Choroid plexus epithelial cell (primary cell): ENCODE measurements around the gene SH2D1B.

ENCODE experiments used
- DNase-seq: peaks from one replicate; pipeline ENCODE4 v3.0.0-alpha.2; 2010; ENCODE audit warnings: low read depth
- H3K4me3 ChIP-seq: 2 replicates; pipeline ENCODE4 v1.5.1; 2011; ENCODE audit warnings: low read depth, mild to moderate bottlenecking, control low read depth, low read length, moderate library complexity
- CTCF ChIP-seq: conservative IDR thresholded peaks from 2 replicates; pipeline ENCODE4 v1.5.1; 2011; ENCODE audit warnings: low read depth, mild to moderate bottlenecking, control low read depth, inconsistent platforms, low read length, moderate library complexity

SH2D1B gene

GRCh38 chr1:162367772-162368171, 44.2 kb downstream of the SH2D1B start:
- DNase-seq = no peak
- H3K4me3 ChIP-seq = no peak overlapping the region
- no peak for TF ChIP-seq CTCF

GRCh38 chr1:162367073-162367472, 44.9 kb downstream of the SH2D1B start:
- H3K4me3 ChIP-seq = peak overlapping the region; percentile 47
- no peak for DNase-seq

DNA sequence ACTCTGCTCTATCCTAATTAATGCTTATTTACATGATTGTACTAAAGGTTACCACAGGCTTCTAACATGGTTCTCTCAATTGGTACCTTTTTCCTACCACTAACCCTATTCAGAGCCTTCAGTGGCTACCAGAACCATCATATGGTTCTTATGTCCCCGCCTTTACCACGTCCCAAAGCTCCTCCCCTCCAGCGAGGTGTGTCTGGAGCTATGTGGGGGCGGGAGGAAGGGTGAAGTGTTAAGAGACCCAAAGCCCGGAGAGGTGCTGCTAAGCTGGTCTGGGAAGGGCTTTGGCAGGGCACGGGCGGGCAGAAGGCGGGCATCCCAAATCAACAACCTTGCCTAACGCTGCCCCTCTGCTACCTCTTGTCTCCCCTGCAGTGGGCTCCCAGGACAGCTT, 45.3 kb downstream of the SH2D1B start:
- H3K4me3 ChIP-seq = peak overlapping the region; percentile 47
- DNase-seq = no peak
- no peak for TF ChIP-seq CTCF

More at GRCh38 chr1:162367073-162367472, 44.9 kb downstream of the SH2D1B start:
- no peak for TF ChIP-seq CTCF

- no peak overlapping the region for H3K4me3 ChIP-seq
- TF ChIP-seq CTCF = no peak
- DNase-seq = no peak
These were observed 45.8 kb downstream of the SH2D1B start for GRCh38 chr1:162366149-162366548.

DNA sequence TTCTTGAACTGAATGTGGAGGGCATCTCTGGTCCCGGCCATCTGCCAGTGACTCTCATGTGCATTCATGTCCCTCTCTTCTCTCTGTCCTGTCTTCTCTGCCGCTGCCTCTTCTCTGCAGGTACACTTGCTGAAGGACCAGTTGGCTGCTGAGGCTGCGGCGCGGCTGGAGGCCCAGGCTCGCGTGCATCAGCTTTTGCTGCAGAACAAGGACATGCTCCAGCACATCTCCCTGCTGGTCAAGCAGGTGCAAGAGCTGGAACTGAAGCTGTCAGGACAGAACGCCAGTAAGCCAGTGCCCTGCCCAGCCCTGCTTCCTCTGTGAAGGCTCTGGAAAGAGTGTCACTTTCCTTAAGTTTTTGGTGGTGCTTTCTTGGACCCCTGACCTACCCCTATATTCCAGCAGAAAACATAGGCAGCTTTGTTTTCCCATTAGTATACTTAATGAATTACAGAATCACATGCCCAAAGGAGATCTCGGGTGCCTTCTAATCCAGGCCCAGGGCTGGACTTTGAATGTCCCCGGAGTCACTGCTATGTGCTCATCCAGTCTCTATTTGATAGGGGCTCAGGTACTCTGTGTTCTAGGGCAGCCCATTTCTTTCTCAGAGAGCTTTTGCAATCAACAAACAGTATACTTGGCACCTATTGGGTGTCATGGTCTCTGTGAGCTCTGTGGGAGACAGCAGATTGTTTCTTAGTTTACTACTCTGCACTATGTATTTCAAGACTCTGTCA, 46.5 kb downstream of the SH2D1B start:
- TF ChIP-seq CTCF = no peak
- no peak for DNase-seq
- H3K4me3 ChIP-seq = no peak overlapping the region

DNA sequence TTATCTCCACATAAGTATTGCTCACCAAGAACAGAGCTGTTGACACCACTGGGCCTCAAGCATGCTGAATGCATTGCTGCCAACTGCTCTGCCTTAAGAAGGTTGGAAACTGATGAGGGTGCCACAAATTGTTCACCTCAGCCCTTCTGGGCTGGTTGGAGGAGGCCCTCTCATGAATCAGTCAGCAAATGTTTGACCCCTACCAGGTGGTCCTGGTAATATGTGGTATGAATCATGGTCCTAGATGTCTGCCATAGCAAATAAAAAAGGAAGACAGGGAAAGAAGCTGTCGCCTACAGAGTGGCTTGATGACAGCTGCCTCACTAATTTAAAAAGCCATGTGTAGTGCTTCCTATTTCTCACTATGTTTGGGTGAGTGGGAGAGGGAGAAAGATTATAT, 47.4 kb downstream of the SH2D1B start:
- DNase-seq = peak; percentile 30
- no peak for TF ChIP-seq CTCF
- no peak overlapping the region for H3K4me3 ChIP-seq

DNA sequence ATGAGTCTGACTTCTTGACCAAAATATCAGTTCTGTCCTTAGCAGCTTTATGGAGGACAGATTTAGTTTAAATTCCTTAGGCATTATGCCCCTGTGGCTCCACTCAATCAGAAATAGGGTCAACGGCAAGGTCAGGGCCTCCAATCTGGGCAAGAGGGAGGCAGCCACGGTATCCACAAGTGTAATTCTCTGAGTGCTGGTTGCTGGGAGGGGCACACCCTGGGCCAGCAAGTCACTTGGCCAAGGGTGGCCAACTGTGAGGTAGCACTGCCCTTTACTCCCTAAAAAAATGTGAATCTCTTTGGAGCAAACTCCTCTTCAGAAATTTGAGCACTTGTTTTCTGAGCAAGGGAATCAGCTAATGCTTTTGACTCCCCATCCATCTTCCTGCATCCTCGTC, 48.1 kb downstream of the SH2D1B start:
- no peak for DNase-seq
- H3K4me3 ChIP-seq = no peak overlapping the region
- TF ChIP-seq CTCF = no peak
